GM21367 (cell line): ENCODE data around the gene AJUBA.
"Not testable (repeated sequence)": the region's sequence is repeated elsewhere in the genome, so short reads cannot be mapped to it uniquely, and the experiment has no call there.

Experiments used
- ATAC-seq: cut with Tn5 transposase; IDR thresholded peaks from one replicate; pipeline ENCODE4 v1.9.1; 2021; ENCODE audit not compliant: unreplicated experiment

The AJUBA gene

GRCh38 chr14:23006544-23007419, 24.4 kb upstream of the AJUBA start:
- peak; percentile 87 for ATAC-seq

GRCh38 chr14:23006188-23006534, 23.8 kb upstream of the AJUBA start:
- no peak for ATAC-seq

- ATAC-seq = no peak
Observed at GRCh38 chr14:23005451-23006187, 23.3 kb upstream of the AJUBA start.

GRCh38 chr14:23004274-23004673, 21.9 kb upstream of the AJUBA start:
- not testable (repeated sequence) for ATAC-seq

GRCh38 chr14:23002592-23002991, 20.2 kb upstream of the AJUBA start:
- ATAC-seq = no peak

- ATAC-seq = no peak
Observed at GRCh38 chr14:23000860-23001259, 18.5 kb upstream of the AJUBA start.

- ATAC-seq = no peak
Observed at GRCh38 chr14:22998329-22999012, 16.1 kb upstream of the AJUBA start.

- no peak for ATAC-seq
Observed at GRCh38 chr14:22997676-22998323, 15.4 kb upstream of the AJUBA start.

- no peak for ATAC-seq
Observed at GRCh38 chr14:22996768-22997654, 14.7 kb upstream of the AJUBA start.

GRCh38 chr14:22995889-22996625, 13.7 kb upstream of the AJUBA start:
- no peak for ATAC-seq

- no peak for ATAC-seq
Observed at GRCh38 chr14:22994762-22995275, 12.5 kb upstream of the AJUBA start.

GRCh38 chr14:22993517-22993916, 11.2 kb upstream of the AJUBA start:
- no peak for ATAC-seq

- ATAC-seq = no peak
Observed at GRCh38 chr14:22991852-22992251, 9.5 kb upstream of the AJUBA start.

GRCh38 chr14:22987291-22987690, 4.9 kb upstream of the AJUBA start:
- ATAC-seq = no peak

GRCh38 chr14:22986508-22987054, 4.2 kb upstream of the AJUBA start:
- no peak for ATAC-seq

GRCh38 chr14:22985894-22986507, 3.6 kb upstream of the AJUBA start:
- no peak for ATAC-seq

- ATAC-seq = no peak
Observed at GRCh38 chr14:22984959-22985658, 2.8 kb upstream of the AJUBA start.

GRCh38 chr14:22981876-22982476, 375 bp downstream of the AJUBA start:
- no peak for ATAC-seq
